Stimulated activated naive CD8-positive, alpha-beta T cell treated with anti-CD3 and anti-CD28 coated beads, Interleukin-15, Interleukin-2, amounts not matched to agents 100 ng/mL and 50 ng/mL, for 24 hours (primary cell): ENCODE measurements around the gene MTCL3.

Experiments used
- H3K27ac Mint-ChIP-seq: one replicate; pipeline ENCODE4 v1.8.0; 2021; ENCODE audit warnings: mild to moderate bottlenecking, mixed read lengths
- H3K27me3 Mint-ChIP-seq: one replicate; pipeline ENCODE4 v1.8.0; 2021; ENCODE audit warnings: mixed read lengths
- H3K36me3 Mint-ChIP-seq: one replicate; pipeline ENCODE4 v1.8.0; 2021; ENCODE audit warnings: low read depth, mixed read lengths
- H3K4me1 Mint-ChIP-seq: one replicate; pipeline ENCODE4 v1.8.0; 2021; ENCODE audit warnings: low read depth, mixed read lengths
- H3K4me3 Mint-ChIP-seq: one replicate; pipeline ENCODE4 v1.8.0; 2021; ENCODE audit warnings: mild to moderate bottlenecking, mixed read lengths
- H3K9me3 Mint-ChIP-seq: one replicate; pipeline ENCODE4 v1.8.0; 2021; ENCODE audit warnings: mixed read lengths

Gene MTCL3

DNA sequence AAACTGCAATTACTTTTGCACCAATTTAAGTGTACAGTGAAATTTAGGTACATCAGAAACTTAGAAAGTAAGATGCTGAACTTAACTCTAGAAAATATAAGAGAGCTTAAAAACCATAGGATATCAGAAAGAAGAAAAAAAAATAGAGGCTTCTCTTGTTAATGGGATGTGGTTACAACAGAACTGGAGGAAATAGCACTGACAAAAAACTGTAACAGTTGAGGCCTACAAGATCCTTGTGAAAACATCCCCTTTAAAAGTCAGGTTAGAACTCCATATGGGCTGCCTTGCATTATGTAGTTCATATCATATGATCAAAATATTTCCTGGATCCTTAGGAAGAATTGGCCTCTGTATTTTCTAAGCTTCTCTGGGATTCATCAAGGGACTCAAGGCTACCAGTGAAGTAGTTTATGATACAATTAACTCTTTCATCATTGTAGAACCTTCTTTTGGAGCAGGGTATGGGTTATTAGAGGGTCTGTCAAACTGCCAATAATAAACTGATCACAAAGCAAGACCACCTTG, 24.8 kb downstream of the MTCL3 start:
- Mint-ChIP-seq H3K27ac (no peak overlapping the region), H3K4me1 (no peaks in the 10 kb centered on the region), H3K4me3 (no peak overlapping the region), H3K36me3 (peaks cover 10% of the 10 kb centered on the region), H3K9me3 (no peaks in the 10 kb centered on the region), H3K27me3 (peaks cover 3% of the 10 kb centered on the region)

DNA sequence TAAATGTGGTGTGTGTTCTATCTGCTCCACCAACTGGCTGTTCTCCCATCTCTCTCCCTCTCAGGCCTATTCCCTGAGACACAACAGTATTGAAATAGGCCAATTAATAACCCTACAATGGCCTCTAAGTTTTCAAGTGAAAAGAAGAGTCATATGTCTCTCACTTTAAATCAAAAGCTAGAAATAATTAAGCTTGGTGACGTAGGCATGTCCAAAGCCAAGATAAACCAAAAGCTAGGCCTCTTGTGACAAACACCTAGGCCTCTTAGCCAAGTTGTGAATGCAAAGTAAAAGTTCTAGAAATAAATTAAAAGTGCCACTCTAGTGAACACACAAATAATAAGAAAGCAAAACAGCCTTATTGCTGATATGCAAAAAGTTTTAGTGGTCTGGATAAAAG, 29.9 kb downstream of the MTCL3 start:
- Mint-ChIP-seq H3K4me3 (no peak overlapping the region), H3K4me1 (peaks cover 15% of the 10 kb centered on the region), H3K27ac (no peak overlapping the region), H3K36me3 (peaks cover 10% of the 10 kb centered on the region), H3K27me3 (no peaks in the 10 kb centered on the region), H3K9me3 (no peaks in the 10 kb centered on the region)

GRCh38 chr6:127486934-127487333, 32.2 kb downstream of the MTCL3 start:
- H3K9me3 Mint-ChIP-seq = no peaks in the 10 kb centered on the region
- peaks cover 26% of the 10 kb centered on the region for H3K4me1 Mint-ChIP-seq
- H3K36me3 Mint-ChIP-seq = peaks cover 15% of the 10 kb centered on the region
- no peak overlapping the region for H3K4me3 Mint-ChIP-seq
- no peak overlapping the region for H3K27ac Mint-ChIP-seq
- no peaks in the 10 kb centered on the region for H3K27me3 Mint-ChIP-seq

DNA sequence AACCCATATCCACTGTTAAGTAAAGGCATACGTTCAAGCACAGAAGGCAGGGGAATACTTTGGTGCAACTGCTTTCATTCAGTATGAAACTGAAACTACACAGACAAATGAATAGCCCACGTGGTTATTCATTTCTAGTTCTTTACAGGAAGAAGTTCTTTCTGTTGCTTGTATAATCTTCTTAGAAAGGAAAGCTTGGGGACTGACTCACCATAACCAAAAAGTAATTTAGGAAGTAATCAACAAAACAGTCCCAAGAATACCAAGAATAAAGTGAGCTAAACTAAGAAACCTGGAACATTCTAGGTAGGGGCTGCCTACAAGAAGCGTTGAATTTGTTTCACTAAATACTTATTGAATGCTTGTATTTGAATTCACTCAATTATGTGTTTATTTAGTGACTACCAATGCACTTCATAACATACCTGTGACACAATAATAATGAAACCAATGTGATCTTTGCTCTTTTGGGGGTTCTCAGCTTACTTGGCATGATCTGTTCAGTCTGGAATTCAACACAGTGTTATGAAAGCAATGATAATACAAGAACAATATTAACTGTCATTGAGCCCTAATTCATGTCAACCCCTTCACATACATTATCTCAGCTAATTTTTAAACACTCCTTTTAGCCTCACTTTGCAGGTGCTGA, 34.8 kb downstream of the MTCL3 start:
- Mint-ChIP-seq H3K27me3 (no peaks in the 10 kb centered on the region), H3K27ac (peak overlapping the region; percentile 89), H3K36me3 (peaks cover 6% of the 10 kb centered on the region), H3K4me3 (peak overlapping the region; percentile 55), H3K9me3 (no peaks in the 10 kb centered on the region), H3K4me1 (peaks cover 26% of the 10 kb centered on the region)

DNA sequence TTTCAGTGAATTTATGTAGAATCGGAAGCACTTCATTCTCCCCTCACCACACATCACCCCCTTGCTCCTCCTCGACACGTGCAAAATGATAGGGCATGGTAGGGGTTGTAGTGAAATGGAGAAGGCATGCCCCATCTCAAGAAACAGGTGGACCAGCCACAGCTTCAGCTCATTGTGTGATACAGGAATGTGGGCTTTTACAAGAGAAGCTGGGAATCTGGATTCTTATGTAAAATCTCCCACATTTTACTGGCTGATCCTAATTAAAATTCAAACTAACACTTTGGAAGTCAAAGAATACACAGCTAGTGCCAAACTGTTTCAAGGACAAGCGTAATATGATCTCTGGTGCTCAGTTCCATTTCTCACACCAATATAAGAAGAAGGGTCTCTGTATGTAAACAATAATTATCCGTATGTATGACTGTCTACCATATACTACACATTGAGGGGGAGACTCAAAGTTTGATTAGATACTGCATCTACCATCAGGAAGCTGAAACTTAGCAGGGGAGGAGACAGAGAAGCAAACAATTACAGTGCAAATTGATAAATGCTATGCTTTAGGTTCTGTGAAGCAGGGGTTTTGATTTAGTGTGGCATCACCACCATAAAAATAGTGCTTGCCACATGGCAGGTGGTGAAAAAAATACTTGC, 35.6 kb downstream of the MTCL3 start:
- Mint-ChIP-seq H3K4me3 (peak overlapping the region; percentile 55), H3K27ac (peak overlapping the region; percentile 89), H3K4me1 (peaks cover 26% of the 10 kb centered on the region), H3K27me3 (no peaks in the 10 kb centered on the region), H3K36me3 (peaks cover 7% of the 10 kb centered on the region), H3K9me3 (no peaks in the 10 kb centered on the region)

- Mint-ChIP-seq H3K27ac (no peak overlapping the region), H3K4me1 (peaks cover 26% of the 10 kb centered on the region), H3K4me3 (no peak overlapping the region), H3K9me3 (no peaks in the 10 kb centered on the region), H3K27me3 (peaks cover 6% of the 10 kb centered on the region), H3K36me3 (peaks cover 15% of the 10 kb centered on the region)
Measured at GRCh38 chr6:127482325-127482724, 36.8 kb downstream of the MTCL3 start.

GRCh38 chr6:127481628-127482027, 37.5 kb downstream of the MTCL3 start:
- no peak overlapping the region for H3K27ac Mint-ChIP-seq
- H3K27me3 Mint-ChIP-seq = peaks cover 6% of the 10 kb centered on the region
- H3K9me3 Mint-ChIP-seq = no peaks in the 10 kb centered on the region
- peaks cover 26% of the 10 kb centered on the region for H3K4me1 Mint-ChIP-seq
- no peak overlapping the region for H3K4me3 Mint-ChIP-seq
- H3K36me3 Mint-ChIP-seq = peaks cover 15% of the 10 kb centered on the region

GRCh38 chr6:127481111-127481510, 38.0 kb downstream of the MTCL3 start:
- peaks cover 26% of the 10 kb centered on the region for H3K4me1 Mint-ChIP-seq

DNA sequence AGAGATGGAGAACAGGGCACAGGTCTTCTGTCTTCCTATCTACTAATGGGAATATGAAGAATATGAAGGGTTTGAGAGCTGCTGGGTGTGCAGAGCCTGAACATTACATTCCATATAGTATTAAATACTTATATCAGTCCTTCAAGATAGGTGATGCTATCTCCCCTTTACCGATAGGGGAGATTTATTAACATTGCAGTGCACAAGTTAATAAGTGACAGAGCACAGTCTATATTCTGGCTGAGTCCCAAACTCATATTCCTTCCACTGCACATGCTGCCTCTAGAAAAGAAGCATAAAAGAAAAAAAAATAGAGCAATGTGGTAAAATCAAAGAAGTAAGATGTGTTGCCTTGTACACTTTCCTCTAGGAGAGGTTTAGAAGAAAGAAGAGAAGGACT, 41.5 kb downstream of the MTCL3 start:
- H3K4me3 Mint-ChIP-seq = no peak overlapping the region
- no peak overlapping the region for H3K27ac Mint-ChIP-seq
- H3K36me3 Mint-ChIP-seq = peaks cover 19% of the 10 kb centered on the region
- no peaks in the 10 kb centered on the region for H3K4me1 Mint-ChIP-seq
- no peaks in the 10 kb centered on the region for H3K9me3 Mint-ChIP-seq
- peaks cover 6% of the 10 kb centered on the region for H3K27me3 Mint-ChIP-seq

More at GRCh38 chr6:127481111-127481510, 38.0 kb downstream of the MTCL3 start:
- peaks cover 6% of the 10 kb centered on the region for H3K27me3 Mint-ChIP-seq
- no peak overlapping the region for H3K4me3 Mint-ChIP-seq
- no peaks in the 10 kb centered on the region for H3K9me3 Mint-ChIP-seq
- H3K36me3 Mint-ChIP-seq = peaks cover 16% of the 10 kb centered on the region
- no peak overlapping the region for H3K27ac Mint-ChIP-seq

GRCh38 chr6:127475823-127476176, 43.3 kb downstream of the MTCL3 start:
- no peak overlapping the region for H3K4me3 Mint-ChIP-seq
- peaks cover 13% of the 10 kb centered on the region for H3K36me3 Mint-ChIP-seq
- no peaks in the 10 kb centered on the region for H3K4me1 Mint-ChIP-seq
- no peaks in the 10 kb centered on the region for H3K9me3 Mint-ChIP-seq
- peaks cover 12% of the 10 kb centered on the region for H3K27me3 Mint-ChIP-seq
- H3K27ac Mint-ChIP-seq = no peak overlapping the region

DNA sequence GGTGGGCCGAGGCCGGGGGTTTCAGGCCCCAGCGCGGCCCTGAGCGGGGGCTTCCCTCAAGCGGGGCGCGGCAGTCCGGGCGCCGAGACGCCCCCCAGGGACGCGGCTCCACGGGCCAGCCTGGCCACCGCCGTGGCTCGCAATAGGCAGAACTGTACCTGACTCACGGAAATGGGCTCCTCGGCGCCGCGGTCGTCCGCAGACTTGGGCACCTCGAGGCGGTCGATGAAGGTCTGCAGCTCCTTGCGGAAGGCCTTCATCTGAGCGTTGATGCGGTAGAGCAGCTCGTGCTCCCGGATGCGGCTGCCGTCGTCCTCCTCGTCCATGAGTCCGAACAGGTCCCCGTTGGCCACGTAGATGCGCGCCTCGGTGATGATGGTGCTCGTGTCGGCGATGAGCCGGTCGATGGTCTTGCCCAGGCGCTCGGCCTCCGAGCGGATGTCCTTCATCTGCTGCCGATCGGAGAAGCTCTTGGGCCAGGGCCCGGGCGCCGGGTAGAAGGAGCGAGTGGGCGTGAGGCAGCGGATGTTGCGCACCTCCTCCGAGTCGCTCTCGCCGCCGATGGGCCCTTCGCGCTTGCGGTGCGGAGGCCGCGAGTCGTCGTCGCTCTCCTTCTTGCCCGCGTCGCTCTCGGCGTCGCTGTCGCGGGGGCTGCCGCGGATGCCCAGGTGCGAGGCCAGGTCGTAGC, 43.9 kb downstream of the MTCL3 start:
- Mint-ChIP-seq H3K36me3 (peaks cover 13% of the 10 kb centered on the region), H3K27ac (no peak overlapping the region), H3K4me1 (no peaks in the 10 kb centered on the region), H3K4me3 (no peak overlapping the region), H3K27me3 (peaks cover 12% of the 10 kb centered on the region), H3K9me3 (no peaks in the 10 kb centered on the region)

- Mint-ChIP-seq H3K9me3 (no peaks in the 10 kb centered on the region), H3K36me3 (peaks cover 5% of the 10 kb centered on the region), H3K27me3 (peaks cover 6% of the 10 kb centered on the region), H3K4me3 (no peak overlapping the region), H3K27ac (no peak overlapping the region), H3K4me1 (no peaks in the 10 kb centered on the region)
Measured at GRCh38 chr6:127471379-127472255, 47.5 kb downstream of the MTCL3 start.

- no peaks in the 10 kb centered on the region for H3K9me3 Mint-ChIP-seq
- no peaks in the 10 kb centered on the region for H3K36me3 Mint-ChIP-seq
- peaks cover 6% of the 10 kb centered on the region for H3K27me3 Mint-ChIP-seq
- no peak overlapping the region for H3K27ac Mint-ChIP-seq
- no peak overlapping the region for H3K4me3 Mint-ChIP-seq
- no peaks in the 10 kb centered on the region for H3K4me1 Mint-ChIP-seq
Measured at GRCh38 chr6:127468936-127469335, 50.2 kb downstream of the MTCL3 start.

DNA sequence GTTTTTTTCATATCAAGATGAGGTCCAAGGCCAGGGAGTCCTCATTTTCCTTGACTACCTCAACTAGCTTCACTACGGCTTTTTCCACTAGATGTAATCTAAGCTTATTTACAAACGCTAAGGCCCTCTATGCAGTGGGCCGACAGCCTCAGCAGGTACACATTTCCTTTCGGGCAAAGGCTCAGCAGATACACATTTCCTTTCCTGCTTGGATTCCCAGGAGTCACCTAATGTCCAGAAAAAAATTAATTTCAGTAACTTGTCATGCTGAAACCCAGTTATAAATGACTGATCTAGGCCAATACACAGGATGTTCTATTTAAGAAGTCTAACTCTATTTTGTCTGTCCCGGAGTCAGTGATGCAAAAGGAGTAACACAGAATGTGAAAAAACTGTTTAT, 52.7 kb downstream of the MTCL3 start:
- Mint-ChIP-seq H3K27ac (no peak overlapping the region), H3K36me3 (no peaks in the 10 kb centered on the region), H3K4me3 (no peak overlapping the region), H3K27me3 (no peaks in the 10 kb centered on the region), H3K9me3 (no peaks in the 10 kb centered on the region), H3K4me1 (no peaks in the 10 kb centered on the region)
